ENCODE results near the gene MAPKAP1. TPM values are rescaled to one million over a fixed set of nuclear protein-coding genes. Genes with fewer than 3 reads are reported as not detected.

Gene MAPKAP1
- total RNA-seq, 2 experiments from 2014 or later = 66.2 to 78.8 TPM

- ChIA-PET POLR2A (no interaction called here), CTCF (ENCODE audit: unreplicated experiment) (no interaction called here)
- no peaks in the 10 kb centered on the region for H3K4me1 ChIP-seq (ENCODE audit: insufficient read depth, low read length, poor library complexity, severe bottlenecking)
- H2AFZ ChIP-seq (ENCODE audit: low read length) = no peak overlapping the region
- TF ChIP-seq EZH2phosphoT487 (IDR thresholded peaks at IDR 0.05; ENCODE audit: borderline replicate concordance, low read depth, low read length) = no peak
- TF ChIP-seq, protein P1, sequence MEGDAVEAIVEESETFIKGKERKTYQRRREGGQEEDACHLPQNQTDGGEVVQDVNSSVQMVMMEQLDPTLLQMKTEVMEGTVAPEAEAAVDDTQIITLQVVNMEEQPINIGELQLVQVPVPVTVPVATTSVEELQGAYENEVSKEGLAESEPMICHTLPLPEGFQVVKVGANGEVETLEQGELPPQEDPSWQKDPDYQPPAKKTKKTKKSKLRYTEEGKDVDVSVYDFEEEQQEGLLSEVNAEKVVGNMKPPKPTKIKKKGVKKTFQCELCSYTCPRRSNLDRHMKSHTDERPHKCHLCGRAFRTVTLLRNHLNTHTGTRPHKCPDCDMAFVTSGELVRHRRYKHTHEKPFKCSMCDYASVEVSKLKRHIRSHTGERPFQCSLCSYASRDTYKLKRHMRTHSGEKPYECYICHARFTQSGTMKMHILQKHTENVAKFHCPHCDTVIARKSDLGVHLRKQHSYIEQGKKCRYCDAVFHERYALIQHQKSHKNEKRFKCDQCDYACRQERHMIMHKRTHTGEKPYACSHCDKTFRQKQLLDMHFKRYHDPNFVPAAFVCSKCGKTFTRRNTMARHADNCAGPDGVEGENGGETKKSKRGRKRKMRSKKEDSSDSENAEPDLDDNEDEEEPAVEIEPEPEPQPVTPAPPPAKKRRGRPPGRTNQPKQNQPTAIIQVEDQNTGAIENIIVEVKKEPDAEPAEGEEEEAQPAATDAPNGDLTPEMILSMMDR (conservative IDR thresholded peaks at IDR 0.05; ENCODE audit: low read length) = no peak
- no peaks in the 10 kb centered on the region for H3K79me2 ChIP-seq (ENCODE audit: insufficient read depth, low read depth, low read length)
- H3K9me3 ChIP-seq (ENCODE audit: low read length) = no peaks in the 10 kb centered on the region
- intact Hi-C loops (cut with micrococcal nuclease; ENCODE audit: unreplicated experiment) = no loop called here
- H3K4me3 ChIP-seq (ENCODE audit: low read depth, low read length, poor library complexity, severe bottlenecking) = no peak overlapping the region
- no peak overlapping the region for H3K4me2 ChIP-seq (ENCODE audit: low read length)
- no peaks in the 10 kb centered on the region for H3K9me2 ChIP-seq (ENCODE audit: insufficient read depth, low read length)
- H3K36me3 ChIP-seq (ENCODE audit: insufficient read depth, low read length) = no peaks in the 10 kb centered on the region
- no peaks in the 10 kb centered on the region for H4K20me1 ChIP-seq (ENCODE audit: insufficient read depth, low read length)
- no peak overlapping the region for H3K27ac ChIP-seq (ENCODE audit: low read depth, low read length, poor library complexity, severe bottlenecking)
- DNase-seq (ENCODE audit: low spot score) = no peak
- no TSS peak for BruUV-seq (replicated peaks)
These were observed 169.4 kb downstream of the MAPKAP1 start for GRCh38 chr9:125537442-125538091.

GRCh38 chr9:125536776-125537175 lies 170.2 kb downstream of the MAPKAP1 start:
- CTCF ChIA-PET (ENCODE audit: unreplicated experiment) = no interaction called here

More at GRCh38 chr9:125536776-125537175, 170.2 kb downstream of the MAPKAP1 start:
- Histone ChIP-seq H3K79me2 (ENCODE audit: insufficient read depth, low read depth, low read length) (no peaks in the 10 kb centered on the region), H3K4me2 (ENCODE audit: low read length) (no peak overlapping the region), H3K4me1 (ENCODE audit: insufficient read depth, low read length, poor library complexity, severe bottlenecking) (no peaks in the 10 kb centered on the region), H3K36me3 (ENCODE audit: insufficient read depth, low read length) (no peaks in the 10 kb centered on the region), H3K4me3 (ENCODE audit: low read depth, low read length, poor library complexity, severe bottlenecking) (no peak overlapping the region), H3K27ac (ENCODE audit: low read depth, low read length, poor library complexity, severe bottlenecking) (no peak overlapping the region), H2AFZ (ENCODE audit: low read length) (no peak overlapping the region), H4K20me1 (ENCODE audit: insufficient read depth, low read length) (no peaks in the 10 kb centered on the region), H3K9me2 (ENCODE audit: insufficient read depth, low read length) (no peaks in the 10 kb centered on the region), H3K9me3 (ENCODE audit: low read length) (no peaks in the 10 kb centered on the region)
- no peak for TF ChIP-seq EZH2phosphoT487 (IDR thresholded peaks at IDR 0.05; ENCODE audit: borderline replicate concordance, low read depth, low read length)
- TF ChIP-seq, protein P1 (conservative IDR thresholded peaks at IDR 0.05; ENCODE audit: low read length) = no peak
- no TSS peak for BruUV-seq (replicated peaks)
- intact Hi-C loops (cut with micrococcal nuclease; ENCODE audit: unreplicated experiment) = no loop called here
- POLR2A ChIA-PET = interaction anchor here (0.5 kb wide), 1 partner anchor 473 kb away, joined by 5 read pairs; no protein-coding TSS in a partner anchor
- DNase-seq (ENCODE audit: low spot score) = no peak
